Adrenal gland (tissue), 5 donors: ENCODE data around the gene TMEM132A.

Experiments
- CTCF ChIP-seq, 6 experiments: fragments of 450-650 bp in 4 of 6; fragments of 200-600 bp in 2 of 6; sonication (generic) in 1 of 6; IDR thresholded peaks; 1 replicate in 5 of 6; 2 replicates in 1 of 6; pipeline versions ENCODE4 v1.5.1 to v1.8.0; 2016 to 2021; ENCODE audit warnings: antibody characterized with exemption in 6 of 6, mild to moderate bottlenecking in 2 of 6, moderate library complexity in 1 of 6
- POLR2A ChIP-seq, 2 donors: fragments of 450-650 bp; IDR thresholded peaks; one replicate each; pipeline ENCODE4 v1.6.1; 2017; ENCODE audit warnings: antibody characterized with exemption in 2 of 2, mild to moderate bottlenecking in 2 of 2, moderate library complexity in 1 of 2
- donor health status: DM: no; HTN: no; CAD: no.

- TF ChIP-seq POLR2A (IDR thresholded peaks at IDR 0.05) = no peak
- no peak for TF ChIP-seq CTCF (IDR thresholded peaks at IDR 0.05)
Measured at GRCh38 chr11:60957188-60957587, 32.9 kb downstream of the TMEM132A start.
